Brain pericyte (primary cell): ENCODE results near the gene MRPL40.

Source experiments
- DNase-seq: peaks from one replicate; pipeline ENCODE4 v3.0.0-alpha.2; 2012; ENCODE audit warnings: low read depth, low spot score

The MRPL40 gene

DNA sequence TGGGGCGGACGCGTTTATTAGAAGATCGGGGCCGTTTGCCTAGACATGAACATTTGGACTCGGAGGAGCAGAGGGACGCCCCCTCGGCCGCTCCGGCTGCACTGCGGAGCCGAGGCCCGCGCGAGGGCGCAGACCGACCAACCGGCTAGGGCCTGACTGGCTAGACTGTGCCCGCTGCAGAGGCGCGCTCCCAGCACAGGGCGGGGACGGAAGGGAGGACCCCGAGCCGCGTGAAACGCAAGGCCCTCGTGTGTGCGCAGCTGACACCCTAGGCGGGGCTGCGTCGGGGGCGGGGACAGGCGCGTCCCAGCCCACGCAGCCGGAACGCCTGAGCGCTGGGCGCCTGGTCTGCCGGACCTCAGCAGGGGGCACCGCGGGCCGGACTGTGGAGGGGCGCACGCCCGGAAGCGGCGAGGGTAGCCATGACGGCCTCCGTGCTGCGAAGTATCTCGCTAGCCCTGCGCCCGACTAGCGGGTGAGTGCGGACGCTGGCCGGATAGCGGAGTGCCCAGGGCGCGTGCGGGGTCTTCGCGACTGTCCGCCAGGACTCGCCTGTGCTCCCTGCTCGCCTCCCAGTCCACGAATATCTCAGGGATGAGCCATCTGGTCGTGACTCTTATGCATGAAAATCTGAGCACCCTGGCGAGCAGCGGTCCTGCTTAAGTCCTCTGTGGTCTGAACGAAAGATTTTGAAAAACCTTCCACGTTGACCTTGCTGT lies at the start of gene MRPL40:
Gene MRPL40 (plus strand): TSS at position 413 of the 719 bp plus-strand sequence. CDS start 10 bp downstream, at position 423.
- peak; percentile 69 for DNase-seq

DNA sequence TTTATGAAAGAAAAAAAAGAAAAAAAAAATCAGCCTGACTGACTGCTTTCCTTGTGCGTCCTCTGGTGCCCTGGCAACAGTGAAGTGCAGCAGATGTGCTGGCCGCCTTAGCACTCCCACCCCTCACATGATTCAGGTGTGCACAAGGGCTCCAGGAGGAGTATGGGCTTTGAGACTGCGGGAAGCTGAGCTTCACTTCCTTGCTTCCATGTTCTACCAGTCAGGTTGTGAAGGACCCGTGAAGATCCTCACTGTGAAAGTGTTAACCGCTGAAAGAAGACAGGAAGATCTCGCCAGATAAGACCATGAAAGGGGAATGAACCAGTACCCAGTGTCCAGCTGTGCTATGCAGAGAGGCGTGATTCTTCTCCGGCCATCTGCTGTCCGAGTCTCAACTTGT lies 49.1 kb upstream of the MRPL40 start:
- no peak for DNase-seq

DNA sequence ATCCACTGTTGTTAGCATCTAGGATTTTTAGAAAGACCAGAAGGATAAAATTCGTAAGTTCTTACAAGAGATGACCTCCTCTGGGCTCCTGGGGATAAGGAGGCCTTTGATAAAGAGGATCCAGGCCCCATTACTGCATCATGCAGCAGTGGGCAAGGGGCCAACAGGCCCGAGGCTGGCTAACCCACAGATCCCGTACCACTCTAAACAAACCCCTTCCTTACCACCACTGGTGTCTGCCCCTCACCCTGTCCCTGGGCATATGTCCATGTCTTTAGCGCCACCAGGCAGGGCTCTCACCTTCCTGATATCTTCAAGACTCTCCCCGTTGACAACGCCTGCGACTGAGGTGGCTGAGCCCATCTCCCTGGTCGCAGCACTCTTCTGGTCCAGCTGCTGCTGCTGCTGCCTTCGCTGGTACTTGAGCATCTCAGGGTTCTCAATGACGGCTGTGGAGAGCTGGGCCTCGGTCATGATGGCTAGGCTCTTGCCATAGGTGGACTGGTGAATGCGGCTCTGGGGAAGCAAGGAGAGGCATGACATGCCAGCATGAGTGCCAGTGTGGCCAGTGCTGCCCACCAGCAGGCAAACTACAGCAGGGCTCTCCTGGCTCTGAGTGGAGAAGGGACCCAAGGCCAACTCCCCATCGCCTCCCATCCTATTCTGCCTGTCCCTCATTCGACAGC lies 47.0 kb upstream of the MRPL40 start:
- DNase-seq, result no peak

DNA sequence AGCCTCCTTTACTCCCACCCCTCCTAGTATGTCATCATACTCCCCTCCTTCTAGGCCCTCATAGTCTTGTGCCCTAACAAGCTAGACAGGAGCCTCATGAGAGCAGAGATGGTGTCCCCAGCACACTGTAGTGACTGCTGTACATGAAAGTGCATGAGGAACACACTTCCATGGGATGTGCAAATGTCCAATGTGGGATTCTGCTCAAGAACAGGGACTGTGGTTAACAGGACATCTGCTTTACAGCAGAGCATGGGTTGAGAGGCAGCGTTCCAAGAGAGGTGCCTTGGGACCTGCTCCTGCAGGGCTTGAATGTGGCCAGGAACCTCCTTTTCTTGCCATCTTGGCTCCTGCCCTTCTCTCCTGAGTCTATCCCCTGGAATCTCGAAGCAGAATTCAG lies 46.1 kb upstream of the MRPL40 start:
- no peak for DNase-seq

DNA sequence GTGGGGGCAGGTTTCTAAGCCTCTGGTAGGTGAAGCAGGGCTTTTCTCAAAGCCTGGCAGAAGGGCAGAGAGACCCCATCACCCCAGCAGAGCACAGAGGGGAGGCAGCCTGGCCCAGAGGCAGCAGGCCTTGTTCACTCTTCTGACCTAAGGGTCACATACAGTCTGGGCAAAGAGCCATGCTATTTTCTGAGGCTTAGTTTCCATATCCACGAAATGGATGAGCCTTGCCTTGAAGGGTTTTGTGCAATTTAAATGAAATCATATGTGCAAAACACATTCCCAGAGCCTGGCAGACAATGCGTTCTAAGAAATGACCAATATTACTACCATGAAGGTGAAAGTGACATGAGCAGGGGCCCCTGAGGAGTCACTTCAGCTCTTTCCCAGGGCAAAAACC lies 45.3 kb upstream of the MRPL40 start:
- DNase-seq, result no peak

DNA sequence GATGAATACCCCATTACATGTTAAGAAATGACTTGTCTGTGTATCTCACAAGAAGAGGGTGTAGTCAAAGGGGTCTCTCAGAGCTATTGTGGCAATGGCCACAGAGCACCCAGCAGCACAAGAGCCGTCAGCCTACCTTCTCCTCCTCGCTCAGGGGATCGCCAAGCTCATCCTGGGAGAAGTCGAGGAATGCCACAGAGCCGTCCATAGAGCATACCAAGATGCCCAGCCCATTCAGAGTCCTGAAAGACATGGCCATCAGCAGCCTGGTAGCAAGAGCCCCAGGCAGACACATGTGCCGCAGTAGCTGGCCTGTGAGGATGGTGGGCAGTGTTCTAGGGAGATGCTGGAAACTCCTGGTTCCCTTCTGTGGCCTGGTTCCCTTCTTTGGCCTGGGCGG lies 44.8 kb upstream of the MRPL40 start:
- no peak for DNase-seq

DNA sequence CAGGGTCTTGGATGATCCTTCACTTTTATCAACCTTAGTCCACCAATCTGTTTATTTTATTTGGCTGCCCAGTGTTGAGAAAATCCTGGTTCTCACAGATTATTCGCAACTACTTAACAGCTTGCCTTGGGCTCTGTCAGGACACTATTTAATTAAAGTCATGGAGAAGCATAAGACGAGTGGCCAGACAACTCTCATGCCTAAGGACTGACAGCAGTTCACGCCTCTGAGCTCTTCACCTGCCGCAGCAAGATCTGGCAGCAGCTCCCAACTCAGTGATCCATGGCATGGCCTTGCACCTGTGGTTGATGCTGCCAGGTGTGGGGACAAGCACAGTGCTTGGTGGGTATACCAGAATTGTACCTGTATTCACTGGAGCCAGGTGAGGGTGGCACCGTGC lies 38.6 kb upstream of the MRPL40 start:
- no peak for DNase-seq

DNA sequence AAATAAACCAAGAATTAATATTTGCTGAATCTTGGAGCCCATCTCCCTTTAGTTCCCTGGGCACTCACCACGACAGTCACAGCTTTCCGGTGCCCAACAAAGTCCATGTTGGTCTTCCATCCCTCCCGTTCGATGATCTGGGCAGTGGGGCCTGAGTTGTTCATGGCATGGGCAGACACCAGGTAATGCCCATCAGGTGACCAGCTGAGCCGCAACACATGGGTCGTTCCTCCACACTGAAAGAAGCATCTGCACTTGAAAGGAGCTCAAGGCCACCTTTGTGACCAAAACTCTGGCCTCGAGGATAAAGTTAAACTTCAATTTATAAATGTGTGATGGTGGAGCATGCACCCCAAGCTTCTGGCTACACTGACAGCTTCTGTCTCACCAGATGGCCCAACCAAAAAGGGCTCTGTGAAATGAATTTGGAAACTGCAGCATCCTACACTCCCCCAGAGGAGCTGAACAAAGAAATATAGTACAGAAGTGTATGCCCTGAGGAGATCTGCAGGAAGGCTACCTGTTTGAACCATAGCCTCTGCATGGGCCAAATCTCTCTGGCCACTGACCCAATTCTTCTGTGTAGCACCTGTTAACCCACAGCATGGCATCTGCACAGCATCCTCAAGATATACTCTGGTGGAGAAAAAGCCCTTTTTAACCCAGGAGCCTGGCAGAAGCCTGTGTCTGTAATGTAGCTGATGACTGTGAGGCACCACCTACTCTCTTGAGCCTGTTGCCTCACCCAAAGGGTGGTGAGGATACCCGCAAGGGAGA lies 37.9 kb upstream of the MRPL40 start:
- DNase-seq, result no peak

DNA sequence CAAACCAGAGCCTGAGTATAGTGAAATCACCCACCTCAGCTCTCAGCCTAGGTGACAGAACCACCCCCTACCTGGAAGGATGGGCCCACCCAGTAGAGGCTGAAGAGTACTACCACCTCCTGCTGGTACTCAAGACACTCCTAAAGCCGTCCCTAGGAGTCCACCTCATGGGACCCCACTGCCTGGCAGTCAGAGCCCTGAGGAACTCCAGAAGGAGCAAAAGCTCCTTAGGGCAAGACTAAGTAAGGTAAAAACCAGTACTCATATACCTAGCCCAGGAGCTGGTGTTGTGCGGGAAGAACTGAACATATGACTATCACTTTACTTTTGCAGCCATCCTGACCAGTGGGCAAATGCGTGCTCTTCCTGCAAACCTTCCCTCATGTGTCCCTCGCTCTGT lies 37.1 kb upstream of the MRPL40 start:
- no peak for DNase-seq

DNA sequence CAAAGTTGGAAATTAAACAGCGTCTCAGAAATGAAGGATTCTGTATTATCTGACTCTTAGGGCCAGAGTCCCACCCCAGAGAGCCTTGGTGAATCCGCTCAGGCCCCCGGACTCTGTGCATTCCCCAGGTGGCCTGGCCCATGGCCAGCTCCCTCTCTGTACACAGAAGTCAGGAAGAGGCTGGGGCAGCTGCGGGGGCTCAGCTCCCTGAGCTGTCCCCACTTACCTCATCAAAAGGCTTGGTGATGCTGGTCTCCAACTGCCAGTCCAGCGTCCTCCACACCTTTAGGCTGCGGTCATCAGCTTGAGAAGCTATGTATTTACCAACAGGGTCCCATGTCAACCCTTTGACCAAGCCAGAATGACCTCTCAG lies 35.8 kb upstream of the MRPL40 start:
- DNase-seq, result no peak

DNA sequence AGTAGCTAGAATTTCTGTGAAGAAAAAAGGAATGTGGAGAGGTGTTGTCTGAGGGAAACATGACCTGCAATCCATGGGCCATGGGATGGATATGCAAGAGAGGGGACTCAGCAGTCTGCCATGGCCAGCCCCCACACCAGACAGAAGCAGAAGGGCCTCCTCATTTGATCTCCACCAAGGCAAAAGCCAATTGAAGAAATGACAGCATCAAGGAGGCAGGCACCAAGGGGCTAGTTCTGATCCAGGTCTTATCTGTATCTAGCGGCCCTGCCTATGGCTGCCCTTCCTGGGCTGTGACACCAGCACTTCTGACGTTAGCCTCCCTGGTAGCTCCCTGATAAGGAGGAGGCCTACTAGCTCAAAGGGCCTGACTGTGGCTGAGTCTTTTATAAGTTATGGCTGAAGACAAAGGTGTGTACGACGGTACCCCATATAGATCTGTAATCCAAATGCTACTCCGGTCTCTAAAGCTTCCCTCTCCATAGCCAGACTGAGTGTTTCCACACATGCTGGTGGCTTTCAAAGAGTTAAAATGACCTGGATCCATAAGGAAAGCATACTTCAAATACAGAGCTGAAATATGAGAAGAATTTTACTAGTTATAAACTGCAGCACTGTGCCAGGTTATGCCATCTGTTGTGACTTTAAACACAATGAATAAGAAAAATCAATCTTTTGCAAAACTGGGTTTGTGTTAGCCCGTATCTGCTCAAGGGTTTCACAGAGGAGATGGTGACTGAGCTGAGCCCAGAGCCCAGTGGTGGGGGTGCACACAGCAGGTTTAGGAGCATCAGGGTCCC lies 35.2 kb upstream of the MRPL40 start:
- no peak for DNase-seq

DNA sequence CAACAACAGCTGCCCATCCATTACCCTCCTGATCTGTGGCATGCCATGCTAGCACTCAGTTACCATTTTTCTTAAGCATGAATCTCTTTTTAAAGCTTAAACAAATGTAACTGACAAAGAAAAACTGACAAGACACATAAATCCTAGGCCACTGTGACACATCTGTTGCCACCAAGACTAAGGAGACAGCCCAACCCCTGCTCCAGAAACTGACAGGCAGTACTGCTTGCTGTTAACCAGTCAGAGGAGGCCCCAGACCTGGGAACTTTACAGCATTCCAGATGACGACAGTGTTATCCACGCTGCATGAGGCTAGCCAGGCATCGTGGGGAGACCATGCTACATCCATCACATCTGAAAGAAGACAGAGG lies 34.6 kb upstream of the MRPL40 start:
- no peak for DNase-seq

DNA sequence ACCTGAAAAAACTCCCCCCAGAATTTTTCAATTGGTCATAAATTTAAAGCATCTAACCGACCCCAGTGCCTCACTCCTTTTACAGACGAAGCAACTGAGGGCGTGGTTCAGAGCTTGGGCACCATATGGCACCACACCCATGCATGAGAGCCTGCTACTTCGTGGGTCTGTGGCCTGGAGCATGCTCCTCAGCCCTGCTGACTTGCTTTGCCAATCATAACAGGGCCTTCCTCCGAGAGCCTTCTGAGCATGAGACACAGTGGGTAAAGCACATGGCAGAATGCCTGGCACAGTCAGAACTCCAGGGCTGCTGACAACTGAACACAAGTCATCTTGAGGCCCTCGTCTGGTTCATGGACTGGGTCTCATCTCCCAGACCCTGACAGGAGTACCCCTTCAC lies 34.1 kb upstream of the MRPL40 start:
- DNase-seq, result no peak

DNA sequence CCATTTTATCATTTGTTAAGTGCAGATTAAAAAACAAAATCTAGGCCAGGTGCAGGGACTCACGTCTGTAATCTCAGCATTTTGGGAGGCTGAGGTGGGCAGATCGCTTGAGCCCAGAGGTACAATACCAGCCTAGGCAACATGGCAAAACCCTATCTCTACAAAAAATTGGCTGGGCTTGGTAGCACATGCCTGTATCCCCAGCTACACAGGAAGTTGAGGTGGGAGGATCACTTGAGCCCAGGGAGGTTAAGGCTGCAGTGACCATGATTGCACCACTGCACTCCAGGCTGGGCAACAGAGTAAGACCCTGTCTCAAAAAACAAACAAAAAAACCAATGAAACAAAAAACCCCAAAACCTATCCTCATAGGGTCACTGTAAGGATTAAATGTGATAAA lies 33.7 kb upstream of the MRPL40 start:
- no peak for DNase-seq

DNA sequence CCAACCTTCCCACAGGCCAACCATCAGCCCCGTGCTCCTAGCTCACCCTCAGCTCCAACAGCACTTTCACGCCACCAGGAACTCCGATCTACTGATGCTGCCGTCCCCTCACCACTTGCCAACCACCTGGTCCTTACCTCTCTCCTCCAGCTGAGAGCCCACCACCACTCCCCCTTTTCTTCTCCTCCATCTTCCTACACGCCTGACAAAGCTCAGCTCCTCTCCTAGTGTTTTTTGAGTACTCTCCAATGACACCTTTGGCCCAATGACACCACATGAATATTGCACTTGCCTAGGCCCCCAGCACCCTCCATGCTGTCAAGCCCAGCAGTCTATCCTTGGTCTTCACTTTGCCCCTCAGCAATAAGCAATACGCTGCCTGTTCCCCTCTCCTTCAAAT lies 31.5 kb upstream of the MRPL40 start:
- DNase-seq, result no peak

DNA sequence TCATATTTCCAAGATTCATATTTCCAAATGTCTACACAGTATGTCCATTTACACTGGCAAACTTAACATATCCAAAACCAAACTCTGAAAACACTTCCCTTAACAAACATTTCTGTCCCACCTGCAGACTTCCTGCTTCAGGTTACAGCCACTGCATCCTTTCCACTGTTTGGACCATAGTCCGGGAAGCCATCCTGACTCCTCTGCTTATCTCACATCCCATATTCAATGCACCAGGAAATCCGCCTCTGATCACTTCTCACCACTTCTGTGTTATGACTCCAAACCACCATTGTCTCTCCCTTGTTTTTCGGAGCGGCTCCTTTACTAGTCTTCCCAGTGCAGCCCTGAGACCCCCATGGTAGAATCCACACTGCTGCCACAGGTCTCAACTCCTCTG lies 30.9 kb upstream of the MRPL40 start:
- no peak for DNase-seq

DNA sequence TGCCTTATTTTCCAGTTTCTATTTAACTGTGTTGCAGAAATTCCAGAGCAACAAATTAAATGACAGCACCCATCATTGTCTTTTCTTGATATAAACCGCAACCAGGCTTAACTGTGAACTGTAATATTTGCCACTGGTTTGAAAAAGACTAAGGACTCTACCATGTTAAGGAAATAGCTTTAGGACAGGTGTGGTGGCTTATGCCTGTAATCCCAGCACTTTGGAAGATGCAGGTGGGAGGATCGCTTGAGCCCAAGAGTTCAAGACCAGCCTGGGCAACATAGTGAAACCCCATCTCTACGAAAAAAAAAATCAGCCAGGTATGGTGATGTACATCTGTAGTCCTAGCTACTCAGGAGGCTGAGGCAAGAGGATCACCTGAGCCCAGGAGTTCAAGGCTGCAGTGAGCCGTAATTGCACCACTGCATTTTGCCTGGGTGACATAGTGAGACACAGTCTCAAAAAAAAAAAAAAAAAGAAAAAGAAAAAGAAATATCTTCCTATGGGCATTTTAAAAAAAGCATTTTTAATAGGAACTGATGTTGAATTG lies 29.6 kb upstream of the MRPL40 start:
- no peak for DNase-seq

DNA sequence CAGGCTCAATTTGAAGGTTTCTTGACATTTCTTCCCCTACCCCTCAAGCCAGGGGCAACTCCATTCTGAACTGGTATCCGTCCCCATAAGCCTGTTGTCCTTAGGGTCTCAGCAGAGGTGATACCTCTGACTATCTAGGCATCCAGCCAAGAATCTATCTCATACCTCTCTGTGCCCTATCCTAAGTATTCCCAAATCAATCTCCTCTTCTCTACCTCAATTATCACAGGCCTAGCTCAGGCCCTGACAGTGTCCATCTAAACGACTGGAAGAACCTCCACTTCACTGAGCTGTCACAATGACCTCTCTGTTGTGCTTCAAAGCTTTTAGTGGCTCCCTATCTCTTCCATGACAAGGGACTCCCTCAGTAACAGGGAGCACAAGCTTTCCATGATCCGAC lies 27.7 kb upstream of the MRPL40 start:
- DNase-seq, result no peak

DNA sequence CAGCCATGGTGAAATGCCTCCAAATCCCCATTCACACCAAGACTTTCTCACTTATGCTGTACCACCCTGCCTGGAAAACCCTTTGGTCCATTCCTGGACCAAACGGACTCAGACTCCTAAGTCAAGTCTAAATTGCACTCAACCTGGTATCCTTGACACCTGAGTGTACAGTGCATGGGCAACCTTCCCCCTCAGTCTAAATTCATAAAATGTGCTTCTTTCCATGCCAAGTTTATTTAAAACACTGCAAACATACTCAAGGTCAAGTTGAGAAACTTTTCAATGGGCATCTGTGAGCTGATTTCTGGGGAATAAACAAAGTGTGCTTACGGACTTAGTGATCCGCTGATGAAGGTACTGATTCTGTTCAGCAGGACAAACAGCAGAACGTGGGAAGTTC lies 27.2 kb upstream of the MRPL40 start:
- DNase-seq, result no peak

DNA sequence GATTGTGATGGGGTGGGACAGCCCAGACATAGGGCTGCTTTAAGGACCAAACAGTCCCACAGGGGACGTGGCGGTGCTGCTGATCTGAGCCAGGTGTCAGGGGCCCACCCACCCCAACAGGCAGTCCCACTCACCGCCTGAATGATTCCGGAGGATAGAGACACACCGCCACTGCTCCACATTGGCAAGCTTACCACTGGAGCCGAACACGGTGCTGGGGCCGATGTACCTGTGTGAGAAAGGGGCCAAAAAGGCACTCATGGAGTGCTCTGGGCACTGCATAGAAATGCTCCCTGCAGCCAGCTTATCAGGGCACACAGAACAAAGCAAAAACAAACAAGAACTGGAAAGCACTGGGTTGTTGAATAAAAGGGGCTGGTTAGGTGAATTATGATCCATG lies 26.7 kb upstream of the MRPL40 start:
- no peak for DNase-seq

DNA sequence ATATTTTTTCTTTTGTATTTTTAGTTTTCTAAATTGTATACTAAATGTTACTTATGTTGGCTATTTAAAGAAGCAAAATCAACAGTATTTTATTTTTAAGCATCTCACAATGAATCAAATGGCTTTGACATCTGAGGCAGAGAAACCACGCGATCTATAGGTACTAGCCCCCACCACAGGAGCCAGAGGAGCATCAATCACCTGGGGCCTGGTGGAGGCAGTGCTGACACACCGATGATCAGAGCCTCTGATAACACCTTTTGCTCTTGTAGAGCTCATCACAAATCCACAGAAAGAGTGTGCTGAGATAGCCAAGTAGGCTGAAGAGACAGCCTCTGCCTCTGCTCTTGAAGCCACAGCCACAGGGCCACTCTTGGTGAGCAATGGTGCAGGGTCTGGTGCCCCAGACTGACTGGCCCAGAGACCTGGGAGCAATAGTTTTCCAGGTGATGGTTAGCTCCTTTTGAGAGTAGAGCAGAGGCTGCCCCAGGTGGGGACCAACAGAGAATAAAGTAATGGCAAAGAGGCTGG lies 26.0 kb upstream of the MRPL40 start:
- no peak for DNase-seq

DNA sequence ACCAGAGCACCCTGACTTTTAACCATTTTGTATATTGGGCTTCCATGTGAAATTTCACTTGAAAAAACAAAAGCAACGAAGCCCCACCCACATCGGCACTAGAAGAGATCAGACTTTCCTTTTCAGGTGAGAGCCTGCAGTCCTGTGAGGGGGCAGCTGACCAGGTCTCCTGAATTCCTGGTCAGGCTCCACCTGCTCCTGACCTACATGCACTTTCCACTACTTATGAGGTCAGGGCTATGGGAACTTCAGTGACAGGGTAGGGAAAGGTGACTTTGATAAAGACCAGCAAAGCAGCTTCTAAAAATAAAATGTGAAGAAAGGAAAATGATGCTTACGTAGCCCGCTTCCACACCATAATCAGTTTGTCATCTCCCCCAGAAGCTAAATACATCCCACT lies 25.5 kb upstream of the MRPL40 start:
- no peak for DNase-seq
